ENCODE measurements around the gene MGMT.

DNA sequence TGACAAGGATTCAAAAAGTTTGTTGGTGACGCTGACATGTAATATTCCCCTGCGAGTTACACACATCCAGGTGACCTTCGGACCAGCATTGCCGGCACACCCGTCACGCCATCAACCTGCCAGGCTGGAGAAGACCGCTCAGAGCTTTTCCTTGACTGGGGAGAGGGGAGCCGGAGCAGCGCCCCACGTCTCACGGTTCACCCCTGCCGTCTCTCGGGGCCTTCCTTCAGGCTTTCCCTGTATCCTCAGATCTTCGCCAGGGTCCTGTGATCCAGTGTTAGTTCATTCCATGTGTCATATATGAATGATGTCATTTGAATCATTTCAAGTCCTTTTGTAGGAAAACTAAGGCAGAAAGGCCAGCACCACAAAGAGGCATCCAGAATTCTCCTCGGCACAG, 127.8 kb downstream of the MGMT start:
- TF ChIP-seq, protein P1, sequence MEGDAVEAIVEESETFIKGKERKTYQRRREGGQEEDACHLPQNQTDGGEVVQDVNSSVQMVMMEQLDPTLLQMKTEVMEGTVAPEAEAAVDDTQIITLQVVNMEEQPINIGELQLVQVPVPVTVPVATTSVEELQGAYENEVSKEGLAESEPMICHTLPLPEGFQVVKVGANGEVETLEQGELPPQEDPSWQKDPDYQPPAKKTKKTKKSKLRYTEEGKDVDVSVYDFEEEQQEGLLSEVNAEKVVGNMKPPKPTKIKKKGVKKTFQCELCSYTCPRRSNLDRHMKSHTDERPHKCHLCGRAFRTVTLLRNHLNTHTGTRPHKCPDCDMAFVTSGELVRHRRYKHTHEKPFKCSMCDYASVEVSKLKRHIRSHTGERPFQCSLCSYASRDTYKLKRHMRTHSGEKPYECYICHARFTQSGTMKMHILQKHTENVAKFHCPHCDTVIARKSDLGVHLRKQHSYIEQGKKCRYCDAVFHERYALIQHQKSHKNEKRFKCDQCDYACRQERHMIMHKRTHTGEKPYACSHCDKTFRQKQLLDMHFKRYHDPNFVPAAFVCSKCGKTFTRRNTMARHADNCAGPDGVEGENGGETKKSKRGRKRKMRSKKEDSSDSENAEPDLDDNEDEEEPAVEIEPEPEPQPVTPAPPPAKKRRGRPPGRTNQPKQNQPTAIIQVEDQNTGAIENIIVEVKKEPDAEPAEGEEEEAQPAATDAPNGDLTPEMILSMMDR (IDR thresholded peaks at IDR 0.05; ENCODE audit: insufficient read depth, low read length), result no peak
- TF ChIP-seq, protein P2, sequence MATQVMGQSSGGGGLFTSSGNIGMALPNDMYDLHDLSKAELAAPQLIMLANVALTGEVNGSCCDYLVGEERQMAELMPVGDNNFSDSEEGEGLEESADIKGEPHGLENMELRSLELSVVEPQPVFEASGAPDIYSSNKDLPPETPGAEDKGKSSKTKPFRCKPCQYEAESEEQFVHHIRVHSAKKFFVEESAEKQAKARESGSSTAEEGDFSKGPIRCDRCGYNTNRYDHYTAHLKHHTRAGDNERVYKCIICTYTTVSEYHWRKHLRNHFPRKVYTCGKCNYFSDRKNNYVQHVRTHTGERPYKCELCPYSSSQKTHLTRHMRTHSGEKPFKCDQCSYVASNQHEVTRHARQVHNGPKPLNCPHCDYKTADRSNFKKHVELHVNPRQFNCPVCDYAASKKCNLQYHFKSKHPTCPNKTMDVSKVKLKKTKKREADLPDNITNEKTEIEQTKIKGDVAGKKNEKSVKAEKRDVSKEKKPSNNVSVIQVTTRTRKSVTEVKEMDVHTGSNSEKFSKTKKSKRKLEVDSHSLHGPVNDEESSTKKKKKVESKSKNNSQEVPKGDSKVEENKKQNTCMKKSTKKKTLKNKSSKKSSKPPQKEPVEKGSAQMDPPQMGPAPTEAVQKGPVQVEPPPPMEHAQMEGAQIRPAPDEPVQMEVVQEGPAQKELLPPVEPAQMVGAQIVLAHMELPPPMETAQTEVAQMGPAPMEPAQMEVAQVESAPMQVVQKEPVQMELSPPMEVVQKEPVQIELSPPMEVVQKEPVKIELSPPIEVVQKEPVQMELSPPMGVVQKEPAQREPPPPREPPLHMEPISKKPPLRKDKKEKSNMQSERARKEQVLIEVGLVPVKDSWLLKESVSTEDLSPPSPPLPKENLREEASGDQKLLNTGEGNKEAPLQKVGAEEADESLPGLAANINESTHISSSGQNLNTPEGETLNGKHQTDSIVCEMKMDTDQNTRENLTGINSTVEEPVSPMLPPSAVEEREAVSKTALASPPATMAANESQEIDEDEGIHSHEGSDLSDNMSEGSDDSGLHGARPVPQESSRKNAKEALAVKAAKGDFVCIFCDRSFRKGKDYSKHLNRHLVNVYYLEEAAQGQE (IDR thresholded peaks at IDR 0.05; ENCODE audit: insufficient replicate concordance, low read depth), result no peak
- TF ChIP-seq GABPA (IDR thresholded peaks at IDR 0.05; ENCODE audit: low read depth) (no peak), POLR2AphosphoS5 (IDR thresholded peaks at IDR 0.05; ENCODE audit: low read depth) (no peak), SPI1 (IDR thresholded peaks at IDR 0.05; ENCODE audit: borderline replicate concordance, low read depth) (no peak)
